Esophagus muscularis mucosa (tissue), 3 donors: Measurements from ENCODE around the gene DNAJC24.

ENCODE experiments used
- POLR2A ChIP-seq: fragments of 450-650 bp; IDR thresholded peaks from one replicate; pipeline ENCODE4 v1.6.1; 2017; ENCODE audit warnings: antibody characterized with exemption, moderate library complexity, mild to moderate bottlenecking, low read depth
- POLR2AphosphoS5 ChIP-seq, 2 donors: sonication (generic); formaldehyde crosslinking; IDR thresholded peaks; one replicate each; pipeline ENCODE4 v1.6.1; 2017; ENCODE audit warnings: antibody characterized with exemption in 2 of 2
- TF ChIP-seq, protein P1 (sequence below), 3 experiments: fragments of 200-600 bp in 2 of 3; fragments of 450-650 bp in 1 of 3; sonication (generic) in 2 of 3; IDR thresholded peaks; one replicate each; pipeline ENCODE4 v1.5.1; 2017 to 2019; ENCODE audit warnings: antibody characterized with exemption in 3 of 3, mild to moderate bottlenecking in 2 of 3, moderate library complexity in 1 of 3

DNA sequence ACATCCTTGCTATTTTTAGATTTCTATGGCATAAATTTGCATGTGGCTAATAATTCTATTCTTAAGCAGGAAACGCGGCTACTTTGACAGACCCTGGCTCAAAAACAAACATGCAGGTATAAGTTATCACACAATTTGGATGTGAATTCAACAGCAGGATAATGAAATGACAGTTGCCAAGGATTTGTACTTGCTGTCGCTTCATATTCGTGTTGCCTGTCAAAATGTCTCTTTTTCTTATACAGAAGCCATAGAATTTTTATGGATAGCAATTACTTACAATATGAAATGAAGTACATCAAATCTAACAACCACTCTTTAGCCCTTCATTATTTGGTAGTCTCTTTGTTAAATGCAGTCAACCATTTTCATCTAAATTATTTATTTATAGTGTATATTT lies 46.5 kb upstream of the DNAJC24 start:
- TF ChIP-seq POLR2A (no peak), POLR2AphosphoS5 (IDR thresholded peaks at IDR 0.05) (no peak)
- TF ChIP-seq, protein P1, sequence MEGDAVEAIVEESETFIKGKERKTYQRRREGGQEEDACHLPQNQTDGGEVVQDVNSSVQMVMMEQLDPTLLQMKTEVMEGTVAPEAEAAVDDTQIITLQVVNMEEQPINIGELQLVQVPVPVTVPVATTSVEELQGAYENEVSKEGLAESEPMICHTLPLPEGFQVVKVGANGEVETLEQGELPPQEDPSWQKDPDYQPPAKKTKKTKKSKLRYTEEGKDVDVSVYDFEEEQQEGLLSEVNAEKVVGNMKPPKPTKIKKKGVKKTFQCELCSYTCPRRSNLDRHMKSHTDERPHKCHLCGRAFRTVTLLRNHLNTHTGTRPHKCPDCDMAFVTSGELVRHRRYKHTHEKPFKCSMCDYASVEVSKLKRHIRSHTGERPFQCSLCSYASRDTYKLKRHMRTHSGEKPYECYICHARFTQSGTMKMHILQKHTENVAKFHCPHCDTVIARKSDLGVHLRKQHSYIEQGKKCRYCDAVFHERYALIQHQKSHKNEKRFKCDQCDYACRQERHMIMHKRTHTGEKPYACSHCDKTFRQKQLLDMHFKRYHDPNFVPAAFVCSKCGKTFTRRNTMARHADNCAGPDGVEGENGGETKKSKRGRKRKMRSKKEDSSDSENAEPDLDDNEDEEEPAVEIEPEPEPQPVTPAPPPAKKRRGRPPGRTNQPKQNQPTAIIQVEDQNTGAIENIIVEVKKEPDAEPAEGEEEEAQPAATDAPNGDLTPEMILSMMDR (IDR thresholded peaks at IDR 0.05), result no peak
